ENCODE data around the gene TTC28.
"Not testable (repeated sequence)": the region's sequence is repeated elsewhere in the genome, so short reads cannot be mapped to it uniquely, and the experiment has no call there.

TTC28 gene

DNA sequence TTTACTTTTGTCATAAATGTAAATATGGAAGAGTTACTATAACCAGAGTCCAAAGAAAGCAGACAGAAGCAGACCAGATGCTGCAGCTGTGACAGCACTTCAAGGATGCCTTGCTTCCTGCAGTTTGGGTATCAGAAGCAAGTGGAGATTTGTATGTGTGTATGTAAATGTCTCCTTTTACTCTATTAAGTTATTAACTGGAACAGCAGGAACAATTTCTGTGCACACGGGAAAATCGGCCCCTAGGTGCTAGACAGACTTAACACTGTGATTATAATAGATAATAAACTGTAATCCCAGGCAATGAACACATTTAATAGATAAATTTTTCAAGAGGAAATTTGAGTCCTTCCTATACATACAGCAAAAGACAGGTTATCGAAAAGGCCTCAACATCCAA is 582.0 kb downstream of the TTC28 start:
- TF ChIP-seq Cebpa-rat (IDR thresholded peaks at IDR 0.05), result no peak
- no peak overlapping the region for H3K4me2 ChIP-seq
- no peak overlapping the region for H3K9ac ChIP-seq
- H4K20me1 ChIP-seq, result no peaks in the 10 kb centered on the region
- H3K4me3 ChIP-seq, result no peak overlapping the region
- no peaks in the 10 kb centered on the region for H3K9me3 ChIP-seq
- H3K27ac ChIP-seq, result no peak overlapping the region
- no peaks in the 10 kb centered on the region for H3K27me3 ChIP-seq
- H3K4me1 ChIP-seq, result no peaks in the 10 kb centered on the region
- H3K36me3 ChIP-seq, result no peaks in the 10 kb centered on the region

DNA sequence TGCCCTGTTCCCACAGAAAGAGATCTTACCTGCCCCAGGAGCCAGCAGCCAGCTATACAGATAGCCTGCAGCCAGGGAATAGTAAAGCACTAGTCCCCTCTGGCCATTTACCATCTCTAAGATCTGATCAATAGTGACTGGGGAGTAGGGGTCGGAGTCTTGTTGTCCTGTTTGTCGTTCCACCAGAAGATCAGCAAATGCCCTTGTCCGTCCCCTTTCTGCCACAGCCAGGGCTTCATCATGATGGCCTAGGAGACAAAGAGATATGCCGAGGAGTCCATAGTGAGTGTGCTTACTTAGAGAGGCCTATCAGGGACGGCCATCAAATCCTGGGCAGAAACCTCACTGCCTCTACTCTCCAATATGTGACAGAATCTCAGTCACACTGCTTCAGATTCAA is 583.5 kb downstream of the TTC28 start:
- Histone ChIP-seq H3K4me1 (no peaks in the 10 kb centered on the region), H4K20me1 (no peaks in the 10 kb centered on the region), H3K27me3 (no peaks in the 10 kb centered on the region), H3K4me3 (no peak overlapping the region), H3K27ac (no peak overlapping the region), H3K36me3 (no peaks in the 10 kb centered on the region), H3K9ac (no peak overlapping the region), H3K4me2 (no peak overlapping the region), H3K9me3 (no peaks in the 10 kb centered on the region)
- TF ChIP-seq Cebpa-rat (IDR thresholded peaks at IDR 0.05), result no peak

DNA sequence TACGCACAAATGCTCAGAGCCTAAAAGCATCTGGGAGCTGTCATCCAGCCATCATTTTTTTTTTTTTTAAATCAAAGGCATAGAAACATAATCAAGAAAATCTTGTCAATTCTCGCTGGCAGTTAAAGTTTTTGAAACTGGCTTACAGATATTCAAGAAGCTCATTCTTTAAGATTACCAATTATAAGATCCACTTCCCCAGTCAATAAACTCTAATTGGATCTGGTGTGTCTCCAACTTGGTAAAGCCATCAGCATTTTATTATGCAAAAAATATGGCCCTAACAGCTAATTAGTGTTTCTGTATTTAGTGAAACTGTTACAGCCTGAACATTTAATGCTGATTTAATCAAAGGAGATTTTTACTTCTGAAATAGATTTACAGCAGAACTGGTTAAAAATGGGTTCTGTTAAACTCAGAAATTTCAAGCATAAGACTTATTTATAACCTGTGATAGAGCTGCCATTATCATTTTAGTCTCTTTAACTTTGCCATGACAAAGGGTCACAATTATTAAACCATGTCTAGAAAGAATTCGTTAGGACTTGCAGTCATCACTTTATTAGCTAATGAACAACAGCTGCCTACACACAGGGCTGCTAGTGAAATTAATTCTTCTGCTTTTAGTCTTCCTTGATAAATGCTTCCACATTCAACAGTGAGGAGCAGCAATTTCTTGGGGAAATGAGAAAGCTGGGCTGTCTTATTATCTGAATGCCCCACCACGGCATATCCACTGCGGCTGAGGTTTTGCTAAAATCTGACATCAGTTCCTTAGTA is 584.1 kb downstream of the TTC28 start:
- no peaks in the 10 kb centered on the region for H3K9me3 ChIP-seq
- H3K9ac ChIP-seq, result no peak overlapping the region
- no peak for TF ChIP-seq Cebpa-rat (IDR thresholded peaks at IDR 0.05)
- H3K36me3 ChIP-seq, result no peaks in the 10 kb centered on the region
- no peaks in the 10 kb centered on the region for H4K20me1 ChIP-seq
- no peaks in the 10 kb centered on the region for H3K27me3 ChIP-seq
- H3K4me1 ChIP-seq, result no peaks in the 10 kb centered on the region
- H3K27ac ChIP-seq, result no peak overlapping the region
- no peak overlapping the region for H3K4me3 ChIP-seq
- H3K4me2 ChIP-seq, result no peak overlapping the region

DNA sequence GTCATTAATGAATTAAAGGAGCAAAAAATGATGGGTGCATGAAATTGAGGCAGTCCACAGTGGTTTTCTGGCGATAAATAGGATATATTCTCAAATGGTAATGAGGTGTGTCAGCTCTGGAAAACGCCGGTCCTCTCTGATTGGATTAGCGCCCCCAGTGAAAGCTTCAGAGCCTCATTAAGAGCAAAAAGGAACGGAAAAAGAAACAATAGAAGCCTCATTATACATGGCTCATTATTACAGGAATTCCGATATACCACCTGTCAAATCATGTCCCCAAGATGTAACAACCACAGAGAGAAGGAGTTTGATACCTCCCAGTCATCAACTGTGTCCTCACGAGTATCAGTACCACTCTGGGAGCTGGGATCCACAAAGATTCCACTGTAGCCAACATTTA is 584.9 kb downstream of the TTC28 start:
- no peaks in the 10 kb centered on the region for H3K4me1 ChIP-seq
- no peak overlapping the region for H3K27ac ChIP-seq
- H3K4me3 ChIP-seq, result no peak overlapping the region
- H4K20me1 ChIP-seq, result no peaks in the 10 kb centered on the region
- no peaks in the 10 kb centered on the region for H3K36me3 ChIP-seq
- no peak overlapping the region for H3K9ac ChIP-seq
- H3K27me3 ChIP-seq, result no peaks in the 10 kb centered on the region
- no peak for TF ChIP-seq Cebpa-rat (IDR thresholded peaks at IDR 0.05)
- no peaks in the 10 kb centered on the region for H3K9me3 ChIP-seq
- H3K4me2 ChIP-seq, result no peak overlapping the region

DNA sequence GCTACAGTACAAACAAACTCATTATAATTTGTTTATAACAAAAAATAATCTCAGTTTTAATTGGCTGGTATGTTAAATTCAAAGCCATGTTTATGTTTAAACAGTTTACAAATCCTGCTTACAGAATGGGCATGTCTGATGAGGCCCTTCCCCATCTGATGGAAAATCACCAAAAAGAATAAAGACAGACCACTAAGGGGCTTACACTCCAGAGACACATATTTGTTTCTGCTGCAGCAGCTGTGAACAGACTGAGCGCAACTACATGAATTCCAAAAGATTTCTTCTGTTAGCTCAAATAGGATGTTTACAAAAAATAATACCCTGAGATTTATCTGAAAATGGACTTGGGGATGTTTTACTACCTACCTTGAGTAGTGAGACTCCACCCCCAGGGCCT is 585.9 kb downstream of the TTC28 start:
- Histone ChIP-seq H3K4me3 (no peak overlapping the region), H4K20me1 (no peaks in the 10 kb centered on the region), H3K9me3 (no peaks in the 10 kb centered on the region), H3K27me3 (no peaks in the 10 kb centered on the region), H3K36me3 (no peaks in the 10 kb centered on the region), H3K9ac (no peak overlapping the region), H3K4me1 (no peaks in the 10 kb centered on the region), H3K27ac (no peak overlapping the region), H3K4me2 (no peak overlapping the region)
- TF ChIP-seq Cebpa-rat (IDR thresholded peaks at IDR 0.05), result no peak

DNA sequence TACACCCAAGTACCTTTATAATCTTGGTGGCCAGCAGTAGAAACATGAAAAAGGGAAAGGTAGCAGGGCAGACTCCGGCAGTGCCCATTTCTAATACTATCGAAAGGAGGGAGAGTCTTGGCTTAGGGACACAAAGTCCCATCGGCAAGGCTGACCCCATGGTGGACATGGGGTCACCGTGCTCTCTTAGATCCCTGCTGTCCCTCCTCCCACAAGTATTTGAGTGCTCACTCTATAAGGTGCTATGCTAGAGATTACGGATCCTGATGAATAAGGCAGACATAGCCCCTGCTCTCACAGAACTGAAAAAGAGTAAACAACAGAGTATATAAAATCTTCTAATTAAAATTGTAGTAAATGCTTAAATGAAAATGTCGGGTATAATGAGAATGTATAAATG is 588.2 kb downstream of the TTC28 start:
- Histone ChIP-seq H3K27me3 (no peaks in the 10 kb centered on the region), H3K36me3 (no peaks in the 10 kb centered on the region), H3K9ac (no peak overlapping the region), H3K27ac (no peak overlapping the region), H3K4me2 (no peak overlapping the region), H3K4me3 (no peak overlapping the region), H3K4me1 (no peaks in the 10 kb centered on the region), H4K20me1 (no peaks in the 10 kb centered on the region), H3K9me3 (no peaks in the 10 kb centered on the region)
- TF ChIP-seq Cebpa-rat (IDR thresholded peaks at IDR 0.05), result no peak

DNA sequence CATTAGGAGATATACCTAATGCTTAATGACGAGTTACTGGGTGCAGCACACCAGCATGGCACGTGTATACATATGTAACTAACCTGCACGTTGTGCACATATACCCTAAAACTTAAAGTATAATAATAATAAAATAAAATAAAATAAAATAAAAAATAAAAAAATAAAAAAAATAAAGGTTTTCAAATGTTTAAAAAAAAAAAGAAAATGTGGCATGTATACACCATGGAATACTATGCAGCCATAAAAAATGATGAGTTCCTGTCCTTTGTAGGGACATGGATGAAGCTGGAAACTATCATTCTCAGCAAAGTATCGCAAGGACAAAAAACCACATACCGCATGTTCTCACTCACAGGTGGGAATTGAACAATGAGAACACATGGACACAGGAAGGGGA is 590.1 kb downstream of the TTC28 start:
- not testable (repeated sequence) for H3K4me2 ChIP-seq, H3K27me3 ChIP-seq, H3K27ac ChIP-seq, H3K9ac ChIP-seq, H3K4me3 ChIP-seq, H3K36me3 ChIP-seq, H4K20me1 ChIP-seq, H3K4me1 ChIP-seq, H3K9me3 ChIP-seq

DNA sequence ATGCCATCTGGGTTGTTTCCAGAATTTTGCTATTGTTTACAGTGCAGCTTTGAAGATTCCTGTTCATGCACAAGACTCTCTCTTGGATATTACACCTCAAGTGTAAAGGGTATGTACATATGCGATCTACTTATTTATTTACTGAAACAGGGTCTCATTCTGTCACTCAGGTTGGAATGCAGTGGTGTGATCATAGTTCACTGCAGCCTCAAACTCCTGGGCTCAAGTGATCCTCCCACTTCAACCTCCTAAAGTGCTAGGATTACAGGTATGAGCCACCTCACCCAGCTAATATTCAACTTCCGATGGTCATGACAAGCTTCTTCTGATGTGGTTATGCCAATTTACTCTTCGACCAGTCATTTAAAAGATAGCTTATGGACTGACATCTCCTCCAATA is 602.5 kb downstream of the TTC28 start:
- H4K20me1 ChIP-seq, result no peaks in the 10 kb centered on the region
- no peaks in the 10 kb centered on the region for H3K36me3 ChIP-seq
- H3K27ac ChIP-seq, result no peak overlapping the region
- no peak overlapping the region for H3K4me3 ChIP-seq
- no peak overlapping the region for H3K9ac ChIP-seq
- no peaks in the 10 kb centered on the region for H3K4me1 ChIP-seq
- H3K4me2 ChIP-seq, result no peak overlapping the region
- no peaks in the 10 kb centered on the region for H3K9me3 ChIP-seq
- no peak for TF ChIP-seq Cebpa-rat (IDR thresholded peaks at IDR 0.05)
- no peaks in the 10 kb centered on the region for H3K27me3 ChIP-seq

DNA sequence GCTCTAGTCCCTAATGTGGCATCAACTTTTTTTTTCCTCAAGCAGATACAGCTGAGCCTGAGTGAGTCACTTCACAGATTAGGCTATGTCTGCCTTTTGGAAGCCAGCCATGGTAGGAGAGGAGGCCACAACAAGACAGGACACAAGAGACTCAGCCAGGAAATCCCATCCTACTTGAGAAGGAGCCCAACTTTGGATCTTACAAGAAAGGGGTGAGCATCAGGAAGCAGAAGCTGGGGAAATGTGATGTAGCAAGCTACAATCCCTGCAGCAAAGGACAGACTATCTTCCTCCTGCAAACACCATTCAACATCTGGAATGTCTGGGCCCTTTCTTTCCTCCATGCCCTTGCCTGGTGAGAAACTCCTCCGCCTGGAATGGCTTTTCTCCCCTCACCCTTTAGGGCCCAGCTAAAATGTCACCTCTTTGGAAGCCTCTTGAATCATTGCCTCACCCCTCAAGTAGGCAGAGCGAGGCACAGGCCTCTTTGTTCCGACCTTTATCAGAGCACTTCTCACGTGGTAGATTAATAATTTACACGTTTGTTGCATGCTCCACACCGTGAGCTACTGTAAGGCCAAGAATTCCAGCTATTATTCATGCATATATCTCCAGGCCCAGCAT is 604.2 kb downstream of the TTC28 start:
- no peak overlapping the region for H3K9ac ChIP-seq
- H3K9me3 ChIP-seq, result no peaks in the 10 kb centered on the region
- no peak for TF ChIP-seq Cebpa-rat (IDR thresholded peaks at IDR 0.05)
- no peaks in the 10 kb centered on the region for H3K36me3 ChIP-seq
- H4K20me1 ChIP-seq, result no peaks in the 10 kb centered on the region
- H3K4me1 ChIP-seq, result no peaks in the 10 kb centered on the region
- H3K27ac ChIP-seq, result no peak overlapping the region
- H3K4me2 ChIP-seq, result no peak overlapping the region
- H3K4me3 ChIP-seq, result no peak overlapping the region
- H3K27me3 ChIP-seq, result no peaks in the 10 kb centered on the region

DNA sequence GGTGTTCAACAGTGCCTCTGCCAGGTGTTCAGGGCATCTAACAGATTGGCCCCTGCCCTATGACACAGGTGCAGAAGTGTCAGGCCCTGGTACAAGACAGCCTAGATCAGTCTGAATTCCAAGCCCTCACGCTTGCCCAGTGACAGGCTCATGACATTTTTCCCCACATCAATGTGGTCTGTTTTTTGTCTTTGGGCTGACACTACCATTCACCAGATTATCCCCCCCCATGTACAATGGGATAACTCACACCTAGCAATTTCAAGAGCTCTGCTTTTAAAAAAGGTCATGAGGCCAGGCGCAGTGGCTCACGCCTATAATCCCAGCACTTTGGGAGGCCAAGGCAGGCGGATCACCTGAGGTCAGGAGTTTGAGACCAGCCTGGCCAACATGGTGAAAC is 605.1 kb downstream of the TTC28 start:
- H3K27me3 ChIP-seq, result no peaks in the 10 kb centered on the region
- no peaks in the 10 kb centered on the region for H3K36me3 ChIP-seq
- H3K27ac ChIP-seq, result no peak overlapping the region
- H3K9ac ChIP-seq, result no peak overlapping the region
- TF ChIP-seq Cebpa-rat (IDR thresholded peaks at IDR 0.05), result no peak
- no peaks in the 10 kb centered on the region for H3K4me1 ChIP-seq
- H3K4me3 ChIP-seq, result no peak overlapping the region
- H3K4me2 ChIP-seq, result no peak overlapping the region
- no peaks in the 10 kb centered on the region for H4K20me1 ChIP-seq
- no peaks in the 10 kb centered on the region for H3K9me3 ChIP-seq

Measured in BLaER1 (cell line).